Activated CD4-positive, alpha-beta T cell treated with anti-CD3 and anti-CD28 coated beads for 4 hours (primary cell): ENCODE measurements around the gene TMEM131.
"Not testable (repeated sequence)": the region's sequence is repeated elsewhere in the genome, so short reads cannot be mapped to it uniquely, and the experiment has no call there.

Experiments used
- DNase-seq, 2 donors: peaks; one replicate each; pipeline ENCODE4 v3.0.0-alpha.2; 2020

The TMEM131 gene

DNA sequence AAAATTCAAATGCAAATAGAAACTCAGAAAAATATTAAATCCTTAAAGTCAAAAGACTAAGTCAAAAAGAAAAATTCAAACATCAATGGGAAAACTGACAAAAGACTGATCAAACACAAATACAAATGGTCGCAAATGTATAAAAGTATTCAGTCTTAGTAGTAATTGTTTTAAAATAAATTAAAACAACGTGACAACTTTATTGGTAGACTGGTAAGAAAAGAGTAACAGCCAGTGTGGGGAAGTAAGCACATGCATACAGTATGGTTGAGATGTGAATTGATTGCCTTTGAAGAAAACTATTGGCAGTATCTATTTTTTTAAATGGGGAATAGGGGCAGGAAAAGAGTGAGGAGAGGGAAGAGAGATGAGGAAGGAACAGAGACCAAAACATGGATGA lies 9.8 kb downstream of the TMEM131 start:
- DNase-seq: no peak

DNA sequence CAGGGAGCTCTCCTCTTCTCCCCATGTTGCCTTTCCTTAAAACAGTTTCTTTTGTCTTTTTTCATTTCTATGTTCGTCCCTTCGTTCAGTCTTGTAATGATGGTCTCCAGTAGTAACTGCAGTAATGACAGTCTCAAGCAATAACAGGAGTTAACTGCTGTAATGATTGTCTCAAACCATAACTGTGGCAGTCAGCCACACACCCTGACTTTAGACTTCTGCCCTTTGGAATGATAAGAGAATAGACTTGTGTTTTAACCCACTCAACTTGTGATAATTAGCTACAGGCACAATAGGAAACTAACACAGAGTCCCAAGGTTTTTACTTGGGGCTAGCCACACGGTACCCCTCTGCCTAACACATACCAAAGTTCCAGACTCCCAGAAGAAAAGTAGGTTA lies 12.1 kb downstream of the TMEM131 start:
- no peak for DNase-seq

DNA sequence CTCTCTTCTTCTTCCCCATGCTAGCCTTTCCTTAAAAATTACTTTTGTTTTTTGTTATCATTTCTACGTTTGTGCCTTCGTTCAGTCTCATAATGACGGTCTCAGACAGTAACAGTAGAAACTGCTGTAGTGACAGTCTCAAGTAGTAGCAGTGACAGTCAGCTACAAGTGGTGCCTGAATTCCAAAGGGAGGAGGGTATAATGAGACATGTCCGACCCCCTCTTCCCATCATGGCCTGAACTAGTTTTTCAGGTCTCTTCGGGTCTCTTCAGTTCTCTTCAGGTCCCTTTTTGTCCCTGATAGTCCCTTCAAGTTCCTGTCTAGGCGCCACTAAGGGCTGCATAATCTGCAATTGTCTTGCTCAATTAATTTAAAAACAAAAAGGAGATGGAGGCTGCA lies 12.6 kb downstream of the TMEM131 start:
- DNase-seq: no peak

DNA sequence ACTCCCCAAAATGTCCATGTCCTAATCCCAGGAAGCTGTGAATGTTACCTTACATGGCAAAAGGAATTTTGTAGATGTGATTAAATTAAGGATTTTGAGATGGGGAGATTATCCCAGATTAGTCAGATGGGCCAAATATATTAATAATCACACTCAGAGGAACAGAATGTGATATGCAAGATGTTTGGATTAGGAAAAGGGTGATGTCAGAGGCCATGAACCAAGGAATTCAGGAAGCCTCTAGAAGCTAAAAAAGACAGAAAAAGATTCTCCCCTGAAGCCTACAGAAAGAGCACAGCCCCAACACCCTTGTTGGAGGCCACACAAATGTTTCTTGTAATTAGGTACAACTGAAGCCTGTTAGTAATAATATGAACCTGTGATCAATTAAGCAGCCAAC lies 13.1 kb downstream of the TMEM131 start:
- no peak for DNase-seq

DNA sequence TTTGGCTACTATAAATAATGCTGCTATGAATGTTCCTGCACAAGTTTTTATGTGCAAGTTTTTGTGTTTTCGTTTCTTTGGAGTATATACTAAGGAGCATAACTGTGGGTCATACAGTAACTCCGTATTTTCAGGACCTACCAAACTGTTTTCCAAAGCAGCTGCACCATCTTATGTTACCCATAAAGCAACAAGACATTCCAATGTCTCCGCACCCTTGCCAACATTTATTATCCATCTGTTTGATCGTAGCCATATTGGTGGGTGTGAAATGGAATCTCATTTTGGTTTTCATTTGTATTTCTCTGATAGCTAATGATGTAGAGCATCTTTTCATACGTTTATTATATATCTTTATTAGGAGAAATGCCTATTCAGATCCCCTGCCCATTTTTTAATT lies 13.8 kb downstream of the TMEM131 start:
- DNase-seq: no peak

DNA sequence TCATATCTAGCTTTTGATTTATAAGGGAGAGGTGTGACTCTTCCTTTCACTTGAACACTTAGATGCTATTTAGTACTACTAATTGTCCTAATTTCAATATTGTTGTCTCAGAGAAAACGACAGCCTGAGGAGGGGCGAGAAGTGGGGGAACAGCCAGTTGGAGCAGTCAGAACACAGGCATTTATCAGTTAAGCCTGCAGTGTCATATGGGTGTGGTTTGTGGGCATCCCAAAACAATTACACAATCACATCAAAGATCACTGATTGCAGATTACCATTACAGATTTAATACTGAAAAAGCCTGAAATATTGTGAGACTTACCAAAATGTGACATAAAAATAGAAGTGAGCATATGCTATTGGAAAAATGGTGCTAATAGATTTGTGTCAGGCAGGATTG lies 15.8 kb downstream of the TMEM131 start:
- no peak for DNase-seq

DNA sequence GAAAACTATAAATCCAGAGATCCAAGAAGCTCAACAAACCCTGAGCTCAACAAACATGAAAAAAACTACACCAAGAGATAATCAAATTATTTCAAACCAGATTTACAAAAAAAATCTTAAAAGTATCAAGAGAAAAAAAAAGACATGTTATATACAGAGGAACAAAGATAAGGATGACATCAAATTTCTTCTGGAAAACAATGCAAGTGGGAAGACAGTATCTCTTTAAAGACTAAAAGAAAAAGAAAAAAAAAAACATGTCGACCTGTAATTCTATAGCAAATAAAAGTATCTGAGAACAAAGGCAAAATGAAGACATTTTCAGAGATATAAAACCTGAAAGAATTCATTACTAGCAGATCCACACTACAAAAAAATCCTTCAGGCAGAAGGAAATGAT lies 21.3 kb downstream of the TMEM131 start:
- DNase-seq: no peak

DNA sequence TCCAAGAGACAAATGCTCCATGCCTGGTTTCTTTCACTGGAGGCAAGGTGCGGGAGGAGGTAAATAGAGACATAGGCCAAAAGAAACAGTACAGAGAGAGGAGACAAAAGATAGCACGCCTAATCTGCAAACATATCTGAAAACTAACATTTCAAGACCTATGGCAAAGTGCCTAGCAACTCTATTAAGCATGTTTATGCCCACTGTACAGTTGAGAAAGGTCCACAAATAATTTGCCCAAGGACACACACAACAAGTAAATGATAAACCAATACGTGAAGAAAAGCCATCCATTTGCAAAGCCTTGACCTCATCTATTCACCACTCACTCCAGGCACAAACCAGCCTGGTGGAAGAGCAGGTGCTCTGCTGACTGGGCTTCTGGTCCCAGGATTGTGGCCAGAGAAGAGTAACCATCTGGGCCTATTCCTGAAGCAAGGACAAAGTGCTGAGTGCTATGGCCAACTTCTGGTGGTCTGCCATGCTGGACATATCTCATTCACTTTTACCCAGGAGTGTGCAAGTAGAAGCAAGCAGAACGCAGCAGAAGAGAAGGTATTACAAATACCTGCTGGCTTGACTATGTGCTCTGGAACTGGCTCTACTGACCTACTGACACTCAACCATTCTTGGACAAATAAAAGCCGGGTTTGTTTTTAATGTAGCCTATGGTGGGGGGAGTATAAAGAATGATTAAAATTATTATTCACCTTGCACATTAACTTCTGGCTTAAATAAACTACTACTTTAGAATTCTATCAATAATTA lies 25.3 kb downstream of the TMEM131 start:
- no peak for DNase-seq

DNA sequence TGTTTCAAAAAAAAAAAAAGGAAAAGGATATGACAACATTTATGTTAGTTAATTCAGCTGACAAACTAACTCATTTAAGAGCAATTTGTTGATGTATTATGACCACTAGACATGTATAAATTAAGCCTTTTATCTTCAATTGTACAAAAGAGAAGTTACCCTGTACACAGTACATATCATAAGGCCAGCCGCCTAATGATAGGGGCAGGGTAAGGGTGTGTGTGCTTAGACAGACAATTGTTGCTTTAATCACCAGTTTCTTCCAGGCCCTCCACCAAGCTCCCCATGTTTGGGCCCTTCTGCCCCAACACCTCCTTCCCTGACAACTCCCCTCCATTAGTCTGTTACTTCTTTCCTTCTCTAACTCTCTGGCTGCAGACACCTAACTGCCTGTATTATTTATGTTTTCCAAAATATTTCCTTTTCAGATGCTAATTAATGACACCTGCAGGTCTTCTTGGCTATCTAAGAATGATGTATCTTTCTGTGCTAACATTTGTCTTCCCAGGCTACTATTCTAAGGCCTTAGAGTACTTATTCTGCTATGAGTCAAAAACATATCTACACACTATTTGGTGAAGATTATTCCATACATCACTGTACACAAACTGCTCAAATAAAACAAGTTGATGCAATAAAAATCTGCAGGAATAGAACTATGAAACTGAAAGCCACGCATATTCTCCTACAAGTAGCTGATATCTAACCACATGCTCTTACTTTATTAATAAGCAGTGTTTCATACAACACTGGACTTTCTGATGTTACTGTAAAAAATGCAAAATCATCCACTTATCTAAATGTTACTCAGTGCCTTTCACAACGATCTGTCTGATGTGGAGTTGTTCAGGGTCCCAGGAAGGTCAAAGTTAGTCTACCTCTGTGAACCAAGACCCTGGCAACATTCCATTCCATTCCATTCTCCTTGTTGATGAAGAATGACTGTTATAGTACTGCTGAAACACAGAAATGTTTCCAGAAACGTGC lies 26.4 kb downstream of the TMEM131 start:
- DNase-seq: no peak

DNA sequence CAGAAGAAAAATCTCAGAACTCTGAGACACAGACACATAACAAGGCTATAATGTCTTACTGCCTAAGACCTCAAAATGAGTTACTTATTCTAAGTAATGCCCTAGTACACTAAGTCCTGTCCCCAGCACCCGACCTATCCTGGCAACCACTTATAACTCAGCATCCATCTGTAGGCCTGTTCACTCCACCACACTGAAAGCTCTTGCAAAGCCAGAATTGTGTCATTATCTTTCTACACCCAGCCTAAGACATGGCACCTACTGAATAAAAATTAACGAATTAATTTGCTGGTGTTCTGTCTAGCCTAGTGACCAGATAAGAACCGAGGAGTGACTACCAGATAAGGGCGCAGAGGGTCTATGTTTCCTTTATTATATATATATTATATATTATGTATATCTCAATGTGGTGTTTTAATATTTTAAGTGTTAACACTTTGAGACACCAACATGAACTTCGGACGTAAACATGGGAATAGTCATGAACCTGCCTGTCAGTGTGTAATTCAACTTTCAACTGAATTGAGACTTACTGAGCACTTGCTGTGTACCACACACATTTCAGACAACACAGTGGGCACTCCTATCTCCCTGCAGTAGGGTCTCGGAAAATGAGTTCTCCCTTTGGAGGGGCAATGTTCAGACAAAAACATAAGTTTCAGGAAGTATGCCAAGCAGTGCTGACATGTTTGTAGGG lies 27.7 kb downstream of the TMEM131 start:
- no peak for DNase-seq

DNA sequence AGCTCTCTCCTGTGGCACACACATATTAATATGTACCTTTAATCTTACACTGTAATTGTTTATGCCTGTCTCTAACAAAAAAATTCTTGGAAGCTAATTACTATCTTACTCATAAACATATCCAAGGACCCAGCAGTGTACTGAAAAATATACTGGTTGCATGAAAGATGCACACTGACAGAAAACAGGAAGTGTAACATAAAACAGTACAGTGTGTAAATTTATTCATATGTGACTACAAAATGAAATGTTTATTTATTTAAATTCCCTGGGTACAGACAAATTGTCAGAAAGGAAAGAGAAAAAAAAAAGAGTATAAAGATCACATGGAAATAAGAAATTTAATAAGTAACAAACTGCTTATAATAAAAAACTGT lies 28.5 kb downstream of the TMEM131 start:
- DNase-seq: no peak

DNA sequence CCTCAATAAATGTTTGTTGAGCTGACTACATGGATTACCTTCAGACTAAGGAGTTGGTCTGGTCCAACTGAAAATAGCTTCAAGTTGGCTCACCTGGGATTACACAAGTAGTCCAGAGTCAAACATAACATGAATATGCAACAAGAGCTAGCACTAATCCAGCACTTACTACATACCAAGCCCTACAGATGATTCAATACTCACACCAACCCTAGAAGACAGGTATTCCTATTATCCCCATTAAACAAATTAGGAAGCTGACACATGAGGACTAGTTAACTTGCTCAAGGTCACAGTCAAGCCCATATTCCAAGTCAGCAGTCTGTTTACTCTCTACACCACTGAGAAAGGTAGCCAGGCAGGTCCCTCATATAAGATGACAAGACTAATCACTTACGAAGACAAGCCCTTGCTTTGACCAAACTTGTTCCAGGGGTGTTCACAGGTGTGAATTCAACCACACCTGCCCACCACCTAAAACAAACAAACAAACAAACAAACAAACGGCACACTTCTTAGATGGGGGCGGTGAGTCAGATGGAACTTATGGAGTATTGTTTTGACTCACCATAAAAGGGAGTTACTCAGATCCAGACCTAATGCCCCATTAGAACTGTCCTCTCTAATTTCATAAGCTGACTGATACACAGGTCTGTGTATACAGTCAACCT lies 29.1 kb downstream of the TMEM131 start:
- no peak for DNase-seq

DNA sequence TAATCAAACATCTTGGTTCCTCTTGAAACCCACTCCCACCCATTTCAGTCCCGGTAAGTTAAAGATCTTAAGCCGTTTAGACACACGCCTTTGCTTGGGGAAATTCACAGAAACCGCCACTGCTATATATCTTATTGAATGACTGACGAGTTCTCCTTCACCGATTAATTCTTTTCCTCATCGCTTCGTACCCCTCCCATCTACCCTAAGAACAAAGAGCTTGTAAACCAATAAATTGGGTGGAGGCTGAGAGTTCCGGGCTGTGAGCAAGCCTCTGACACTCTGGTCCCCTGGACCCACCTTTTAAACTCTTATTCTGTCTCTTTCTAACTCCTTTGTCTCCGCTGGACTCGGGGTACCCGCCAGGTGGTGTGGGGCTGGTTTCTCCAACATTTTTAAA lies 30.6 kb downstream of the TMEM131 start:
- no peak for DNase-seq

DNA sequence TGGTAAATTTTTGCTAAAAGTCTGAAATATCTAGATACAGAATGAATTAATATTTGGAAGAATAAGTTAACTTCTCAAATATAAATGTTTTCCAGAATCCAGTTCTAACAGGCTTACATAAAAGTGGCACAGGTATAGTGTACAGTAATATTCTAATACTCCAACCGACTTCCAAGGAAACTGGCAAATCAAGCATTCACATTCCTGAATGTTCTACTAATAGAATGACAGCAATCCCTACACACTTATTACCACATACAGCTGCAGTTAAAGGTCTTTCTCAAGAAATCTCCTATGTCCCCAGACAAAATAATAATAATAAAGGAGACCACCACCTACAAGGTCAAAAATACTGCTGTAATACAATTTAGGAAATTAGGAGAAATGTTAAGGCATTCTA lies 31.9 kb downstream of the TMEM131 start:
- DNase-seq: no peak

DNA sequence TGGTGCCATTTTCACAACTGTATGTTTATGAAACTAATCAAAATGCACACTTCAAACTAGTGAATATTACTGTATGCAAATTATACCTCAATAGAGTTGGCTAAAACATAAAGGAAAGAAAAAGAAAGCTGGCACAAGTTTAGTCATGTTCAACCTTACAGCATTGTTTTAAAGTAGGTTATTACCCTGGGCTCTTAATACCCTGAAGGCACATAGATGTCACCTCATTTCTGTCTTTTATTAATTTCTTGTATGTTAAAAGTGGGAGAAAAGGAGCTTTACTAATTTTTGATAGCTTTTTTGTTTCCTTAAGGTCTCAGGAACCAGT lies 32.7 kb downstream of the TMEM131 start:
- no peak for DNase-seq

DNA sequence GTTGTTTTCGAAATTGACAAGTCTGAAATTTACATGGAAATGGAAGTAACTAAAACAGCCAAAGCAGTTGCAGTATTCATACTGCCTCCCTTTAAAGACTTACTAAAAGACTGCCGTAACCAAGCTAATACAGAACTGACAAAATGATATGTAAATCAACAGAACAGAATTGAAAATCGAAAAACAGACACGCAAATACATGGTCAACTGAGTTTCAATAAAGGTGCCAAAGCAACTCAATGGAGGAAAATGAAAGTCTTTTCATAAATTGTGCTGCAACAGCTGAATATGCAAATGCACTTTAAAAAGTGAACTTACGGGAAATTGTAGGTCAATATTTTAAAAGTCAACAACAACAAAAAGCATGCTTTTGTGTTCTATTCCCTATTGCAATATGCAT lies 34.2 kb downstream of the TMEM131 start:
- no peak for DNase-seq

DNA sequence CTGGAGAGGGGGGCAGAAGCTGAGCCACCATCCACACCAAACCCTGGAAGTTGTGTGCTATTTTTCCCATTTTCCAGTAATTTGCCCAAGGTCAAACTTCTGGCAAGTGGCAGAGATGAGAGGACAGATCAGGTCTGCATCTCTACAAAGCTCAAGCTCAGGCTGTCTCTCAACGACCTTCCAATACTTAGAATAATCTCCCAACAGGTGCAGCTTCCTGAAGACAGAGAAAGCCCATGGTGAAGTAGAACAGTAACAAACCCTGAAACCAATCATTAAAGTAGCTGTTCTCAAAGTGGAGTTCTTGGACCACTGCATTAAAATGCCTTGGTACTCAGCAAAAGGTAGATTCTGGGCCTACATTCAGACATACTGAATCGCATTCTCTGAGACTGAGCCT lies 37.6 kb downstream of the TMEM131 start:
- DNase-seq: no peak

DNA sequence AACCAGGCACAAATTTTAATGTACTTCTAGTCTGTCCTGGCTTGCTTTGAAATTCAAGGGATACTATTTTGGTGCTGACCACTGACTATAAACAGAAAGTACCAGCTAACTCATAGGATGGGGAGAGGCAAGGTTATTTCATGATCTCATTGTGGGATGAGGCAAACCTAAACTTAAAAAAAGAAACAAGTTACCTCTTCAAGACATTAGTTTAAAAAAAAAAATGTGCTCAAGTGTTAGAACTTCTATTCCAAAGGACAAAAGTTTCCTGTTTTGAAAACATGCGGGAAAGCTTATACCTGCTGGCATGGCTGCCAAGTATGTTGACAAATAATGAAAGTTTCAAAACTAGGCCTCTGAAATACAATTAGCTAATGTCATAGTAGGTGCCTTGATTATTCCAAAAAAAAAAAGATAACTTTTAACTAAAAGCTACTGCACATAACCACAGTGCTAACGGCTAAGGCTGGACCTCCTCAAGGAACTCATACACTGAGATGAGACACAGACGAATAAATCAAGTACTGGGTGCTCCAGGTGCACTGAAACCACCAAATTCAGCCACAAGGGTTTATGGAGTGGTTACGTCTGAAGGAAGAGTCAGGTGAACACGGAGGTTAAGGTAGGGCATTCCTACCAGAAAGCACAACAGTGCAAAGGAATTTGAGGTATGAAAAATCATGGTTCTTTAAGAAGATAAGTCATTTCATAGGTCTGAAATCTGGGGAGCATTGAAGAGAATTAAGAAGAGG lies 38.1 kb downstream of the TMEM131 start:
- DNase-seq: no peak

DNA sequence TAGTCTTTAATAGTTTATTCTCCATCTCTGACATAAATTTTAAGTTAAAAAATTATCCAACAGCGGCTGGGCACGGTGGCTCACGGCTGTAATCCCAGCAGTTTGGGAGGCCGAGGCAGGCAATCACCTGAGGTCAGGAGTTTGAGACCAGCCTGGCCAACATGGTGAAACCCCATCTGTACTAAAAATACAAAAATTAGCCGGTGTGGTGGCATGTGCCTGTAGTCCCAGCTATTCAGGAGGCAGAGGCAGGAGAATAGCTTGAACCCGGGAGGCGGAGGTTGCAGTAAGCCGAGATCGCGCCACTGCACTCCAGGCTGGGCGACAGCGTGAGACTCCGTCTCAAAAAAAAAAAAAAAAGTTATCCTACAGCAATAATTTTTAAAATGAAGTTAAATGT lies 39.0 kb downstream of the TMEM131 start:
- DNase-seq: not testable (repeated sequence)

DNA sequence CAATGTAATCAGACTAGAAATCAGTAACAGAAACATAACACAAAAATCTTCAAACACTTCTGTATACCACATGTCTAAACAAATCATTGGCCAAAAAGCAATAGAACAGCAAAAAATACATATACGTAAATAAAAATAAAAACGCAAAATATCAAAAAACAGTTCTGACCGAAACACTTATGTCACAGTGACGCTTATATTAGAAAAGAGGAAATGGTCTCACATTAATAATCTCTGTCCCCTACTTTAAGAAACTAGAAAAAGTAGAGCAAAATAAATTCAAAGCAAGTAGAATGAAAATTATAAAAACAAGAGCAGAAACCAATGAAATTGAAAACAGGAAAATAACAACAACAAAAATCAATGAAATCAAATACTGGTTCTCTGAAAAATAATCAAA lies 41.9 kb downstream of the TMEM131 start:
- no peak for DNase-seq

DNA sequence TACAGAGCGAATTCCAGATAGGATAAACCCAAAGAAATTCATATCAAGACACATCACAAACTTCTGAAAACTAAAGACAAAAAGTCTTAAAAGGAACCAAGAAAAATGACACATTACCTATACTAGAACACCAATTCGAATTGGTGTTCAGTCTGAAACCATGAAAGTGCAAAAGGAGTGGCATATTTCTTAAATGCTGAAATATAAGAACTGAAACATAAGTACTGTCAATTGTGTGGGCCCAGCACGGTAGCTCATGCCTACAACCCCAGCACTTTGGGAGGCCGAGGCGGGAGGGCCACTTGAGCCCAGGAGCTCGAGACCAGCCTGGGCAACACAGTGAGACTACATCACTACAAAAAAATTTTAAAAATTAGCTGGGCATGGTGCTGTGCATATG lies 43.4 kb downstream of the TMEM131 start:
- no peak for DNase-seq

DNA sequence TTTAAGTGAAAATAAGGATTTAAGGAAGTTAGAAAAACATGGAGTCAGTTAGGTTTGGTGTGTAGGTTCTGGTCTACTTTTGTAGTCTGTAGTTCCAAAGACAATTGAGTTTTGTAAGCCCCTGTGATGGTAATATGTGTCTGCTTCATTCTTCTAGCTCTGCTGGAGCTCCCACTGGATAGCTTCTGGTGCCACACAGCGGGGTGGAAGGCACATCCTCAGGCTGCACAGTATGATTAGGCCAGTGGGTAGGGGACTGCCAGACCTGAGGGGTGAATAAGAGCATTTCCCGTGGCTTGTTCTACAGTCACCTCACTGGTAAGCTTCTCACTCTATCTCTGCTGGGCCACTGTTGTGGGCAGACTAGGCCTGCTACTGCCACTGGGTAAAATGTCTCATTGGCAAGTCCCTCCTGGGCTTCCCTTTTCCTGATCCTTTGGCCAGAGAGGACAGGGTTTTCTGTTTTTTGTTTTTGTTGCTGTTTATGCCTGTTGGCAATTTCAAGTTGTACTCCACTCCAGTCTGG lies 44.5 kb downstream of the TMEM131 start:
- no peak for DNase-seq
